ENCODE measurements around the gene SPEF1.
A peak's percentile ranks its signal among the peaks of the same experiment; 100 is the strongest.

DNA sequence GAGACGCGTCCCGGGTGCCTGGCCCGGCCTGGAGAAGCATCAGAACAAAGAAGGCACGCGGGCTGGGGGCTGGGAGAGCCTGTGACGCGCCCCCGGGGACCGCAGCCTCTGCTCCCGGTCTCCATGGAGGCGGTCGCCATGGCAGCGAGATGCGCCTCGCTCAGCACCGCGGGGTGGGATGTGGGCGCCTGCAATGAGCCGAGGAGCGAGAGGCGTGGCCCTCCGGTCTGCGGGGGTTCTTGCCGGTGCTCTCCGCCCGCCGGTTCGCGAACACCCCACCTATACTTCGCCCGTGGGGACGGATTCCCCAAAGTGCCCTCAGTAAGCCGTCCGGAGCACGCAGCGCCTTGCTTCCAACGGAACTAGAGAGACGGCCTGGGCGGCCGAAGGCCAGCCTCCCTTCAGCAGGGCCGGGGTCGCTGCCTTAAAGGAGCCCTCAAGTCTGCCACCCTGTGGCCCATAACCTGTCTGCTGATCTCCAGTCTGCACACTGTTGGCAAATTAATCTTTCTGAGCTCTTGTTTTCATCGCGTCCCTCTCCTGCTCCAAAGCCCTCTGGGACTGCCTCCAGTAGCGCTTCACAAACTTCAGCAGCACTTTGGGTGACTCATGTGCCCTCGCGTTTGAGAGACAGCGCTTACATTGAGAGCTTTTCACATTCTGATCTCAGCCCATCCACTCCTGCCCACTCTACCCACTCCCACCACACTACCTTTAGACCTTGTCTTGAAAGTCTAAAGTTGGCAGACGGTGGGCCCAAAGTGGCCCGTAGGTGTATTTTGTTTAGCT lies 12.7 kb downstream of the SPEF1 start:
- TF ChIP-seq CTCF (IDR thresholded peaks at IDR 0.05 in 4 of 5, conservative IDR thresholded peaks at IDR 0.05 in 1 of 5) (peak in 4 of 5 experiments; percentile 38 to 58 (median 52)), POLR2A (IDR thresholded peaks at IDR 0.05) (no peak)

Measured in gastrocnemius medialis (tissue), 4 donors.